ENCODE measurements around the gene WDR5. TPM values are rescaled to one million over a fixed set of nuclear protein-coding genes. Genes with fewer than 3 reads are reported as not detected.

The WDR5 gene
- total RNA-seq, 2 experiments from 2014 or later, result 43.6 to 47.8 TPM

DNA sequence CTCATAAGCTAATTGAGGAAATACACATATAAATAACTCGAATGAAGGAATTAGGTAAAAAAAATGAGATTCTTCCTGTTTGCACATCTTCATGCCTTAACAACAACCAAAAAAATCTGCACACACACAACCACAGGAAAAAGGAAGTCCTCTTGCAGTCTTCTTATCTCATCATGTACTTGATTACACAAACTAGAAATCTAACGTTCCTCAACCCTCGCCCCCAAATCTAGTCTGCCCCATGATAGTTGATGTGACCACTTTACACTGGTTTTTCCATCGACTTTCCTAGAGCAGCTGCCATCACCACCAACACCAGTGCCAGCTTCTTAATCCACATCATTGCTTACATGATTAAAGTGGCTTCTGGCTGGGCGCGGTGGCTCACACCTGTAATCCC is 59.7 kb downstream of the WDR5 start:
- peaks cover 14% of the 10 kb centered on the region for H3K27me3 Mint-ChIP-seq (ENCODE audit: low read depth)
- POLR2A ChIA-PET, result interaction anchor here (0.6 kb wide), 1 partner anchor 39 kb away, joined by 3 read pairs; no protein-coding TSS in a partner anchor
- H3K36me3 Mint-ChIP-seq (ENCODE audit: low read depth), result no peaks in the 10 kb centered on the region
- peak overlapping the region; percentile 7 for H3K4me3 Mint-ChIP-seq
- ATAC-seq (no peak), DNase-seq (no peak)
- no peaks in the 10 kb centered on the region for H3K9me3 Mint-ChIP-seq (ENCODE audit: insufficient read depth)
- peaks cover 20% of the 10 kb centered on the region for H3K4me1 Mint-ChIP-seq (ENCODE audit: low read depth)
- CTCF ChIA-PET, result interaction anchor here (0.9 kb wide), 1 partner anchor 248 kb away, joined by 5 read pairs; no protein-coding TSS in a partner anchor
- H3K27ac Mint-ChIP-seq, result peak overlapping the region; percentile 84

DNA sequence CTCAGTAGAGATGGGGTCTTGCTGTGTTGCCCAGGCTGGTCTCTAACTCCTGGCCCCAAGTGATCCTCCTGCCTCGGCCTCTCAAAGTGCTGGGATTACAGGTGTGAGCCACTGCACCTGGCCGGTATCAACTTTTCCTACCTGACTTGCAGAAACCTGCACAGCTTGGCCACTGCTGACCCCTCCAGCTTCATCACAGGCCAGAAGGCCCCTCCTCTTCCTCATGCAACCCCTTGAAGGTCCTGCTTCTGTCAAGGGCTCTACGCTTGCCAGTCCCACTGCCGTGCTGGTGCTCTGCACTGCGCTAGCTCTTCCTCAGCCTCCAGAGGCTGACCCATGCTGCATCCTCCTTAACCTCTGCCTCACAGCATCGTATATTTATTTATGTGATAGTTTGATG is 61.0 kb downstream of the WDR5 start:
- DNase-seq (no peak), ATAC-seq (no peak)
- peaks cover 20% of the 10 kb centered on the region for H3K4me1 Mint-ChIP-seq (ENCODE audit: low read depth)
- CTCF ChIA-PET, result no interaction called here
- no peak overlapping the region for H3K4me3 Mint-ChIP-seq
- no peak overlapping the region for H3K27ac Mint-ChIP-seq
- no peaks in the 10 kb centered on the region for H3K9me3 Mint-ChIP-seq (ENCODE audit: insufficient read depth)
- peaks cover 18% of the 10 kb centered on the region for H3K27me3 Mint-ChIP-seq (ENCODE audit: low read depth)
- H3K36me3 Mint-ChIP-seq (ENCODE audit: low read depth), result no peaks in the 10 kb centered on the region
- POLR2A ChIA-PET, result no interaction called here

DNA sequence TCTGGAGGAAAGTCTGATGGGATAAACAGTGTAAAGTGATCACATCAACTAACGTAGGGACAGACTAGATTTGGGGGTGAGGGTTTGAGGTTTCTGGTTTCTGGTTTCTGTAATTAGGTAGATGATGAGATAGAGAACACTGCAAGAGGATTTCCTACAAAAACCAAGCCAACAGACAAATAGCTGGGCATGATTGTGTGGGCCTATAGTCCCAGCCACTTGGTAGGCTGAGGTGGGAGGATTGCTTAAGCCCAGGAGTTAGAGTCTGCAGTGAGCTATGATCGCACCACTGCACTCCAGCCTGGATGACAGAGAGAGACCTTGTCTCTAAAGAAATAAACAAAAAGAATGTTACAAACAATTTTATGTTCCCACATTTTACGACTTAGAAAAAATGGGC is 62.9 kb downstream of the WDR5 start:
- CTCF ChIA-PET, result interaction anchor here (0.7 kb wide), 1 partner anchor 103 kb away, joined by 3 read pairs; no protein-coding TSS in a partner anchor
- POLR2A ChIA-PET, result no interaction called here
- Mint-ChIP-seq H3K27me3 (ENCODE audit: low read depth) (peaks cover 25% of the 10 kb centered on the region), H3K36me3 (ENCODE audit: low read depth) (no peaks in the 10 kb centered on the region), H3K4me1 (ENCODE audit: low read depth) (peaks cover 20% of the 10 kb centered on the region), H3K9me3 (ENCODE audit: insufficient read depth) (no peaks in the 10 kb centered on the region), H3K27ac (no peak overlapping the region), H3K4me3 (no peak overlapping the region)
- DNase-seq, result no peak
- ATAC-seq, result no peak

DNA sequence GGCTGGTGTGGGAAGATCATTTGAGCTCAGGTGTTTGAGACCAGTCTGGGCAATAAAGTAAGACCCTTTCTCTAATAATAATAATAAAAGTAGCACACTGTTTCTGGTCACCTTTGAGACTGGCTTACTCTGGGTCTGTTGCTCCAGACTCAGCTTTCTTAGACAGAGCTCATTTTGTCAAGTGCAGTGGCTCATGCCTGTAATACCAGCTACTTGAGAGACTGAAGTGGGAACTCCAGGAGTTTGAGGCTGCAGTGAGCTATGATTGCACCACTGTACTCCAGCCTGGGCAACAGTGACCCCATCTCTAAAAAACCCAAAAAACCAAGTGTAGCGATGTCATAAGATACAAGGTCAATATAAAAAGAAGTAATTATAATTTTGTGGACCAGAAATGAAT is 64.8 kb downstream of the WDR5 start:
- ChIA-PET CTCF (no interaction called here), POLR2A (no interaction called here)

DNA sequence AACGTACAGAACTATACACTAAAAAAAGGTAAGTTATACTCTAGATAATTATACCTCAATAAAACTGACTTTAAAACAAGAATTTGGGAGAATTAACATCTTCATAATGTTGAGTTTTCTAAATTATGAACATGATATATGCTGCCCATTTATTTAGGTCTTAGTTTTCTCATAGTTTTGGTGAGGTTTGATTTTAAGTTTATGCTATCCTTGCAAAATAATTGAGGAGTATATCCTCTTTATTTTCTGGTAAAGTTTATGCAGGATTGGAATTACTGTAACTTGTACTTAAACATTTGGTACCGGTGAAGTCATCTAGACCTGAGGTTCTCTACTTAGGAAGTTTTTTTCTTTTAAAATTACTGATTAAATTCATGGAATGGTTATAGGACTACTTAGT is 67.3 kb downstream of the WDR5 start:
- Mint-ChIP-seq H3K27ac (no peak overlapping the region), H3K36me3 (ENCODE audit: low read depth) (no peaks in the 10 kb centered on the region), H3K27me3 (ENCODE audit: low read depth) (peaks cover 27% of the 10 kb centered on the region), H3K4me1 (ENCODE audit: low read depth) (peaks cover 7% of the 10 kb centered on the region), H3K4me3 (no peak overlapping the region), H3K9me3 (ENCODE audit: insufficient read depth) (no peaks in the 10 kb centered on the region)
- ChIA-PET CTCF (no interaction called here), POLR2A (interaction anchor here (0.7 kb wide), 1 partner anchor 98 kb away, joined by 3 read pairs; no protein-coding TSS in a partner anchor)
- no peak for ATAC-seq
- no peak for DNase-seq

More for the DNA sequence above, 64.8 kb downstream of the WDR5 start:
- no peak overlapping the region for H3K27ac Mint-ChIP-seq
- ATAC-seq (no peak), DNase-seq (no peak)
- H3K4me3 Mint-ChIP-seq, result no peak overlapping the region
- peaks cover 12% of the 10 kb centered on the region for H3K4me1 Mint-ChIP-seq (ENCODE audit: low read depth)
- H3K27me3 Mint-ChIP-seq (ENCODE audit: low read depth), result peaks cover 35% of the 10 kb centered on the region
- no peaks in the 10 kb centered on the region for H3K36me3 Mint-ChIP-seq (ENCODE audit: low read depth)
- H3K9me3 Mint-ChIP-seq (ENCODE audit: insufficient read depth), result no peaks in the 10 kb centered on the region

DNA sequence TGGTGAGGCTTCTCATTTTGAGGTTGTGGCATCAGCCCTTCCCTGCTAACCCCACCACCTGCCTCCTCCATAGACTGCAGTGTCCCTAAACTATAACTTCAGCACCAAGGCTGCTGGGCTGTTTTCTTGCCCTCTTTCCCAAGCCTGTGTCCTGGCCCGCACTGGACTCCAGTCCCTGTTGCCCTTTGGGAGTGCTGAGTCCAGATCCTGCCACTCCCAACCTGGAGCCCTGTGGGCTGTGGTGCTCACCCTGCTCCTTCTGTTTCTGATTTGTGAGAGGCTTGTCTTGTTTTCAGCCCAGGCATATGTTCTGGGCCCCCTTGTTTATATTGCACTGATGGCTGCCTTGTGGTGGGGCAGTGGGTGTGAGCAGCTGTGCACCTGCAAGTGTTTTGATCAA is 68.2 kb downstream of the WDR5 start:
- ChIA-PET POLR2A (no interaction called here), CTCF (no interaction called here)
- Mint-ChIP-seq H3K27me3 (ENCODE audit: low read depth) (peaks cover 23% of the 10 kb centered on the region), H3K4me3 (no peak overlapping the region), H3K27ac (no peak overlapping the region), H3K4me1 (ENCODE audit: low read depth) (peaks cover 2% of the 10 kb centered on the region), H3K36me3 (ENCODE audit: low read depth) (no peaks in the 10 kb centered on the region), H3K9me3 (ENCODE audit: insufficient read depth) (no peaks in the 10 kb centered on the region)
- ATAC-seq, result no peak
- DNase-seq, result no peak

DNA sequence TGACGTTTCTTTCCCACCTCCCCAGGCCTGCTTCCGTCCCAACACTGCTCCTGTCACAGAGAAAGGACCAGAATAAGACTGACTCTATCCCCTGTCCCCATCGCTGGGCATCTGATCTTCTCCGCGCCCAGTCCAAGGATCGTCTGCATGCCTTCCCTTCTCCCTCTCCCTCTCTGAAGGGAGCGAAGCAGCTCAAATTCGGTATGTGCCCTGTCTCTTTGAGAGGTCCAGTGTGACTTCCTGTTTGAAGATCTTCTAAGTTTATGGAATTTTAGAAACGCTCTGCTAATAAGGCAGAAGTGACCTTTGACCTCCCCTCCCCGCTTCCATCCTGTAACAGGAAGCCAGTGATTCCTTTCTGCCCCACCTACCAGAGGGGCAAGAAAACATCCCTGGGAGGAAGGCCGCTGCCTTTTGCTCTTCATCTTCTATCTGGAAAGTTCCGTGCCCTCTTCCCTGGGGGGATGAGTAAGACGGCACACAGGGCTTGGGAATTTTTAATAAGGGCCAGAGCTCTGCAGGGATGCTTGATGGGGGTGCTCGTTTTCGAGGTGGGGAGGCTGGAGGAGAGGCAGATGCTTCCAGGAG is 69.2 kb downstream of the WDR5 start:
- Mint-ChIP-seq H3K27me3 (ENCODE audit: low read depth) (peaks cover 23% of the 10 kb centered on the region), H3K27ac (no peak overlapping the region), H3K4me3 (no peak overlapping the region), H3K36me3 (ENCODE audit: low read depth) (no peaks in the 10 kb centered on the region), H3K9me3 (ENCODE audit: insufficient read depth) (no peaks in the 10 kb centered on the region), H3K4me1 (ENCODE audit: low read depth) (no peaks in the 10 kb centered on the region)
- ATAC-seq, result no peak
- no peak for DNase-seq
- POLR2A ChIA-PET, result no interaction called here
- CTCF ChIA-PET, result no interaction called here

DNA sequence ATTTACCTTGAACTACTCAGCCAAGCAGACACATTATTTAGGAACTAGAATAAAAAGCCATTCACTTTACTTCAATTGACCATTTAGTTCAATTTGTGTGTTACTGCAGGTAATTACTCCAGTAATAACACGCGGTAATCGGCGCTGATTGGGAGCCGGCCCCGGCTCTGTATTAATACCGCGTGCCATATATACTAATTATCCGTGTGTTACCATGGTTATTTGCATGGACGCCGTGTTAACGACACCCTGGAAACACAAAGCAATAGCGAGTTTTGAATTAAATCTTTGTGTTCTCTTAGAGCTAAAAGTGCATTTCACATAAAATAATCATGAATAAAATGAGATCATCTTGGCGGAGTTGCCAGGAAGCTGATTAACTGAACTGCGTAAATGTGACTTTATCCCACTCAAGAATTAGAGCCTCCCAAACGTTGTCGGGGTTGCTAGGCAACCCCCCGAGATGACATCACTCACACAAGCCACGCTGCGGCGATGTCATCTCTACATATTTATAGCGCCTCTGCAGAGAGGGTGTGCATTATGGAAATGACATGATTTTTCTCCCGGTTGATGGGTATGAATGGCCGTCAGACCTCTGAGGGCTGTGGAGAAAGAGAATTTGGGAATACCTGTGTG is 69.9 kb downstream of the WDR5 start:
- H3K4me1 Mint-ChIP-seq (ENCODE audit: low read depth), result no peaks in the 10 kb centered on the region
- no peaks in the 10 kb centered on the region for H3K36me3 Mint-ChIP-seq (ENCODE audit: low read depth)
- DNase-seq, result no peak
- CTCF ChIA-PET, result no interaction called here
- no peak overlapping the region for H3K27ac Mint-ChIP-seq
- H3K9me3 Mint-ChIP-seq (ENCODE audit: insufficient read depth), result no peaks in the 10 kb centered on the region
- no peak overlapping the region for H3K4me3 Mint-ChIP-seq
- POLR2A ChIA-PET, result no interaction called here
- no peak for ATAC-seq
- H3K27me3 Mint-ChIP-seq (ENCODE audit: low read depth), result peaks cover 22% of the 10 kb centered on the region

DNA sequence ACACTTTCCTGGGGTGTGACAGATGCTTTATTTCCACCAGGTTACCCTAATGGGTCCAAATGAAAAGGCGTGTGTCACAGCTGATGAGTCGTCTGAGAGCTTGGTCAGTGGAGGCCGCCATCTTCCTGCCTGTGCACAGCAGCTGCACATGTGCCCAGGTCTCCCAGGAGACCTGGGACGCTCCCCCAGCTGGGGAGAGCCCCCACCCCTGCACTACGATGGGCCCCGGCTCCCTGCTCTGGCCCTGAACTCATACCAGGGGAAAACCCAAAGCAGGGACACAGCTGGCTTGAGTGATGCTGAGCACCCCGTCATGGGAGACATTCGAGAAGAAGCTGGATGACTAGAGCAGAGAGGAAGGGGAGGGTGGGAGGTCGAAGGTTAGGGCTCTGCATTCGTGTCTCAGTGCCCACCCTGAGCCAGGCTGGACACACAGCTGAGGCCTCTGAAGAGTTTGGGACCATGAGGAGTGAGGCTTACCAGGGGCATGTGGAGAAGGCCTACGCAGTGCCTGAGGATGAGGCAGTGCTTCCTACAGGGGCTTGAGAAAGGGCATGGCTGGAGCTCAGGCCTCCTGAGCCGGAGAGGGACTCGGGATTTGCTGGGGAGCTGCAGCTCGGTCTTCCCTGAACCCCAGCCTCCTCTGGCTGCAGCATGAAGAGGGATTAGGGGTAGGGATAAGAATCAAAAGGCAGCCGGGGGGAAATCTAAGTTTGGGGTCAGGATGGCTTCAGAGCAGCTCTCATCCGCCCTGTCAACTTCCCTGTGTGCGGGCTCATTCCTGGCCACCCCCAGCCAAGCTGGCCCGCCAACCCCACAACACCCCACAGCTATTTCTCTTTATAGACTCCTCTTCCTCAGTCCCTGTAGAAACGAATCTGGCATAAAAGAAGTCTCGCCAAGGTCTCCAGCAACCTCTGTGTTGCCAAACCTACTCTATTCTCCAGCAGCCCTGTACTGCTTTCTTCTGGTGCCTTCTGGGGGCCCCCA is 70.7 kb downstream of the WDR5 start:
- Mint-ChIP-seq H3K4me3 (no peak overlapping the region), H3K27ac (no peak overlapping the region), H3K36me3 (ENCODE audit: low read depth) (no peaks in the 10 kb centered on the region), H3K4me1 (ENCODE audit: low read depth) (no peaks in the 10 kb centered on the region), H3K27me3 (ENCODE audit: low read depth) (peaks cover 17% of the 10 kb centered on the region), H3K9me3 (ENCODE audit: insufficient read depth) (no peaks in the 10 kb centered on the region)
- ChIA-PET CTCF (interaction anchor here (0.8 kb wide), 1 partner anchor 36 kb away, joined by 3 read pairs; no protein-coding TSS in a partner anchor), POLR2A (no interaction called here)
- ATAC-seq, result no peak
- no peak for DNase-seq

DNA sequence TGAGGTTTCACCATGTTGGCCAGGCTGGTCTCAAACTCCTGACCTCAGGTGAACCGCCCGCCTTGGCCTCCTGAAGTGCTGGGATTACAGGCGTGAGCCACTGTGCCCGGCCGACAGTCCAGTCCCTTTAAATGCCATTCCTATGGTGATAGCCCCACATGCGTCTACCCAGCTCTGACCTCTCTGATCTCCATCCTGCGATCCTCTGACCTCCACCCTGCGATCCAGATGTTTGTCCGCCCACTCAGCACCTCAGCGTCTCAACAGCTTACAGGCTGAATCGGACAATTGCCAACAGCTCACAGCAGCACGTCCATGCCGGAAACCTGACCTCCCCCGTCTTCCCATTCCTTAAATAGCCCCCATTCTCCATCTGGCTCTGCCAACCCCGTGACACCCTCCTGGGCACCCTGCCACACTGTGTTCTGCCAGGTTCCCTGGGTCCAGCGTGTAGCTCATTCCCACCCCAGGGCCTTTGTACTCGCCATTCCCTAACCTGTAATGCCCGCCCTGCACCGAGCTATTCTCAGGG is 72.5 kb downstream of the WDR5 start:
- peaks cover 12% of the 10 kb centered on the region for H3K27me3 Mint-ChIP-seq (ENCODE audit: low read depth)
- ATAC-seq, result no peak
- no peak overlapping the region for H3K27ac Mint-ChIP-seq
- no peak for DNase-seq
- POLR2A ChIA-PET, result no interaction called here
- peaks cover 8% of the 10 kb centered on the region for H3K9me3 Mint-ChIP-seq (ENCODE audit: insufficient read depth)
- CTCF ChIA-PET, result no interaction called here
- H3K4me1 Mint-ChIP-seq (ENCODE audit: low read depth), result no peaks in the 10 kb centered on the region
- H3K4me3 Mint-ChIP-seq, result no peak overlapping the region
- H3K36me3 Mint-ChIP-seq (ENCODE audit: low read depth), result no peaks in the 10 kb centered on the region

DNA sequence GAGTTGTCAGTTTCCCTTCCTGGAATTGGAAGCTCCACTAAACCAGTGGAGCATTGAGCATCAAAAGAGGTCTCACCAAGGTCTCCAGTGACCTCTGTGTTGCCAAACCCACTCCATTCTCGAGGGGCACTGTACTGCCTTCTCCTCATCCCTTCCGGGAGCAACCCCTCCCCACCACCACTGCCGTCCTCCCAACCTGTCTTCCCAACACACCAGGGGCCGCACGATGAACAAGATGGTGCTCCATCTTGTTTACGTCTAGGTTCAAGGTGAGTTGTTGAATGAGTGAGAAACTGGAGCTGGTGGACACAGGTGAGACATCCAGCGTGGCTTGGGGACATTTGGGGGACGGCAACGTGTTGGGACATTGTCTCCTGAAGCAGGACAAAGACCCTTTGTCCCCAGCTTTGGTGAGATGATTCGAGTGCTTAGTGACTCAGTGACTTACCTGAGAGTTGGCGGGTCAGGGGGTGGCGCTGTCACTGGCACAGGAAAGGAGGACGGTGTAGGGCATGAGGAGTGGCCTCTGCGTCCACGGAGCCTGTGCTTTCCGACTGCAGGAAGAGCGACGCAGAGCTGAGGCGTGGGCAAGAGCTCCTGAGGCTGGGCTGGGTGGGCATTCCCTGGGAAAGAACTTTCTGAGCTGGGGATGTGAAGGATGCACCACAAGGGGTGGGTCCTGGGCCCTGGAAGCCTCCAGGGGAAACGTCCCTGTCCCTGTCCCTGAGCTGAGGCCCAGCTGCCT is 73.3 kb downstream of the WDR5 start:
- DNase-seq (no peak), ATAC-seq (no peak)
- Mint-ChIP-seq H3K27me3 (ENCODE audit: low read depth) (peaks cover 9% of the 10 kb centered on the region), H3K27ac (no peak overlapping the region), H3K36me3 (ENCODE audit: low read depth) (no peaks in the 10 kb centered on the region), H3K9me3 (ENCODE audit: insufficient read depth) (peaks cover 8% of the 10 kb centered on the region), H3K4me3 (no peak overlapping the region), H3K4me1 (ENCODE audit: low read depth) (no peaks in the 10 kb centered on the region)
- POLR2A ChIA-PET, result no interaction called here
- CTCF ChIA-PET, result no interaction called here
